IPS-11a (cell line): Measurements from ENCODE around the gene TRPM3.

Experiments used
- H3K4me3 ChIP-seq: one replicate; pipeline ENCODE4 v1.5.1; 2013; ENCODE audit warnings: low read depth, low read length, control low read depth

TRPM3 gene

GRCh38 chr9:70901746-70902145 lies 219.7 kb downstream of the TRPM3 start:
- H3K4me3 ChIP-seq, result no peak overlapping the region

- H3K4me3 ChIP-seq, result no peak overlapping the region
These were observed 220.4 kb downstream of the TRPM3 start for GRCh38 chr9:70901013-70901412.

GRCh38 chr9:70893580-70894122 lies 227.8 kb downstream of the TRPM3 start:
- H3K4me3 ChIP-seq, result no peak overlapping the region

- no peak overlapping the region for H3K4me3 ChIP-seq
These were observed 232.9 kb downstream of the TRPM3 start for GRCh38 chr9:70888471-70888870.

- no peak overlapping the region for H3K4me3 ChIP-seq
These were observed 233.6 kb downstream of the TRPM3 start for GRCh38 chr9:70887826-70888225.

- no peak overlapping the region for H3K4me3 ChIP-seq
These were observed 237.2 kb downstream of the TRPM3 start for GRCh38 chr9:70883963-70884793.

GRCh38 chr9:70883056-70883455 lies 238.4 kb downstream of the TRPM3 start:
- H3K4me3 ChIP-seq, result no peak overlapping the region

GRCh38 chr9:70881333-70881732 lies 240.1 kb downstream of the TRPM3 start:
- H3K4me3 ChIP-seq, result no peak overlapping the region

- H3K4me3 ChIP-seq, result no peak overlapping the region
These were observed 240.9 kb downstream of the TRPM3 start for GRCh38 chr9:70880535-70880934.

- H3K4me3 ChIP-seq, result no peak overlapping the region
These were observed 242.8 kb downstream of the TRPM3 start for GRCh38 chr9:70878576-70878975.

- no peak overlapping the region for H3K4me3 ChIP-seq
These were observed 247.0 kb downstream of the TRPM3 start for GRCh38 chr9:70874451-70874850.

- H3K4me3 ChIP-seq, result no peak overlapping the region
These were observed 247.9 kb downstream of the TRPM3 start for GRCh38 chr9:70873506-70873905.

GRCh38 chr9:70868661-70869652 lies 252.5 kb downstream of the TRPM3 start:
- H3K4me3 ChIP-seq, result no peak overlapping the region

- H3K4me3 ChIP-seq, result no peak overlapping the region
These were observed 253.4 kb downstream of the TRPM3 start for GRCh38 chr9:70868041-70868440.

GRCh38 chr9:70865471-70865870 lies 255.9 kb downstream of the TRPM3 start:
- H3K4me3 ChIP-seq, result no peak overlapping the region

- H3K4me3 ChIP-seq, result no peak overlapping the region
These were observed 259.6 kb downstream of the TRPM3 start for GRCh38 chr9:70861797-70862196.

- H3K4me3 ChIP-seq, result no peak overlapping the region
These were observed 260.0 kb downstream of the TRPM3 start for GRCh38 chr9:70861376-70861775.

- H3K4me3 ChIP-seq, result no peak overlapping the region
These were observed 261.7 kb downstream of the TRPM3 start for GRCh38 chr9:70859694-70860093.

GRCh38 chr9:70856411-70856810 lies 265.0 kb downstream of the TRPM3 start:
- no peak overlapping the region for H3K4me3 ChIP-seq

- H3K4me3 ChIP-seq, result no peak overlapping the region
These were observed 268.6 kb downstream of the TRPM3 start for GRCh38 chr9:70852711-70853240.

- no peak overlapping the region for H3K4me3 ChIP-seq
These were observed 281.2 kb downstream of the TRPM3 start for GRCh38 chr9:70840266-70840665.
